Measurements from ENCODE around the gene HPCAL1. TPM values are rescaled to one million over a fixed set of nuclear protein-coding genes. Genes with fewer than 3 reads are reported as not detected.
"Not testable (repeated sequence)": the region's sequence is repeated elsewhere in the genome, so short reads cannot be mapped to it uniquely, and the experiment has no call there.

Gene HPCAL1
- total RNA-seq = 34.3 TPM
- long read RNA-seq, transcript HPCAL1-201 (5 exons, 1,751 nt) = major isoform, 222 of 269 reads
- long read RNA-seq, partial matches to known transcripts = 3 of 269 reads
- long read RNA-seq, other reads (novel, unspliced or antisense) = 44 of 269 reads

DNA sequence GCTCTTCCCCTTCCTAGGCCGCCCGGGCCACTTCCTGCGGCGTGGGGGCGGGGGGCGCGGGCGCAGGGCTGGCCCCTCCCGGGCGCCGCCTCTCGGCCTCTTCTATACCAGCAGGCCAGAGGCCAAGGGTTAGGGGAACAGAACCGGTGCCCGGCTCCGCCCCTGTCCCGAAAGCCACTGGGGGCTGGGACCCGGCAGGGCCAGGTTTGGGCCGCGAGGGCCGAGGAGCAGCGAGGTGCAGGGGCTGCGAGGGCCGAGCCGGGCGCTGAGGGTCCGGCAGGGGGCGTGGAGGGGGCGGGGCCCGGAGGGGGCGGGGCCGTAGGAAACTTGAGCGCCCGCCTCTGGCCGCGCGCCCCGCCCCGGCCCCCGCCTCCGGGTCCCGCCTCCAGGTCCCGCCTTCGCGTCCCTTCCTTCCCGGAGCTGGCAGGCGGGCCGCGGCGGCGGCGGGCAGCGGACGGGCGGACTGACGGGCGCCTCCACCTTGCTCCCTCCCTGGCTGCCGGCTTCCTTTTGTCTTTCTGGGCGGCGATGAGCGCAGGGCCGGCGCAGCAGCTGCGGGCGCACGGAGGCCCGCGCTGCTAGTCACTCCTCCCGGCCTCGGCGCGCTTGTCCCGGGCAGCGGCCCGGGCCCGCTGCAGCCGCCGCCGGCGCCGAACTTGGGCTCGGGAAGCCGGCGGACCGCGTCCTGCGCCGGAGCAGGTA lies at the start of gene HPCAL1:
Gene HPCAL1 (plus strand): TSS at position 426 of the 702 bp plus-strand sequence. CDS start 116,854 bp downstream, outside the sequence.
- intact Hi-C loops (cut with DNase I) = loop anchor here (5.0 kb wide), 1 partner anchor 105 kb away; no protein-coding TSS in a partner anchor
- DNase-seq = peak; percentile 93
- ATAC-seq (ENCODE audit: poor library complexity) = peak; percentile 96

DNA sequence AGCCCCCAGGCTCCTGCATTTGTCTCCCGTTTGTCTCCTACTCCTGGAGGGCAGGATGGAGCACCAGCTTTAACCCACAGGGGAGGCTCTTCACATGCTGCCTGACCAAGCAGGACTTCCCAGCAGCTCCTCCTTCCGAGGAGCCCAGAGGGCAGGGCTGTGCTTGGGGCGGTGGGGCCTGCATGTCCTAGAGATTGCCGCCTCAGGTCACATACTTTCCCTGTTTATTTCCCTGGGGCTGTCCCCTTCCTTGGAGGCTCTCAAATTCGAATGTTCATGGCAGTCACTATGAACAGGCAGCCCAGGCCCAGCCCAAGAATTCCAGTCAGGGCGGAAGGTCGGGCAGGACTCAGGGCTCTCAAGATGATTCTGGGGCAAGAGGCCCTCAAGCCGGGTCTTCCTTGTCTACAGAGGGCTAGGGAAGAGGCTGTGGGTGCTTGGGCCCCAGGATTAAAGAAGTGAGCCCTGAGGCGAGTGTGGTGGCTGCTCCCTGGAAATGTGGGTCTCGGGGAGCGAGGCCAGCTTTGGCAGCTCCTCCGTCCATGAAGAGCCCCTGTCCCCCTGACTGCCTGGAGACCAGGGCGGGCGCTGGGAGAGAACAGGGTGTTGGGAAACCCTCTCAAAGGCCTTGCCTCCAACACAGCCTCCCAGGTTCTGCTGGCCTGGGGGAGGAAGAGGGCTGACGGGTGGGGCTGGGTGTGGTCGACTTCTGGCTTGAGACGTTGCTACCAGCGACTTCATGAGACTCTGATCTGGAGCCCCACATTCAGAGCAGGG lies 48.9 kb upstream of the HPCAL1 start:
- ATAC-seq (ENCODE audit: poor library complexity) = no peak
- intact Hi-C loops (cut with DNase I) = no loop called here
- DNase-seq = peak; percentile 7

DNA sequence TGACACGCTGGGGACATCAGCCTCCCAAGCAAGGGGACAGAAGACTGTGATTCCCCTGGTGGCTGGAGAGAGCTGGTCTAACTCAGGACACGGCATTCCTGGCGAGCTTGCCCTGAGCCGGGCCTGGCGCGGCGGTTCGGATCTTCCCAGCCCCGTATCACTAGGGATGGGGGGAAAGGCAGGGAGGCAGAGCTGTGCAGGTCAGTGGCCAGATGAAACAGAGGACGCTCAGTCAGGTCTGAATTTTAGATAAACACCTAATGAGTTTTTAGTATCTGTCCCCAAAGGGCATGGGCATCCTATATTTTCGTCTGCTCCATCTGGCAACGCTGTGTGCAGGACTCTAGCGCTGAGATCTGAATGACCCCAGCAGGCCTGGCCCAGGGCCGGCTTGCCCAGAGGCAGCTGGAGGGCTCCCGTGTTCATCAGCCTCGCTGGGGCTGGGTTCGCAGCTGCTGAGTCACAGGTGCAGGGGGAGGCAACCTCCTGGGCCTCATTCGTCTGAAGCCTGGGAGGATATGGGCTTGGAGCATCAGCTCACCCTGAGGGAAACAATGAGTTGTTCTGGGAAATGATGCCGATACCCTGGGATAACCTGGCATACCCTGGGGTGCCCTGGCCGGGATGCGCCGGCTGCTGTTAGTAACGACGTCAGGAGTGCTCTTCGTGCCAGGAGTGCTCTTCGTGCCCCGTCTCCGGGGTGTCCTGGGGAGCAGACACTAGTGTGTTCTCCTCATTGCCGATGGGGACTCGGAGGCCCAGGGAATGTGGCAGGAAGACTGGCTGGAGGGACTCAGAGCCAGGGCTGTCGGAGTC lies 48.1 kb upstream of the HPCAL1 start:
- ATAC-seq (ENCODE audit: poor library complexity) = no peak
- peak; percentile 33 for DNase-seq
- intact Hi-C loops (cut with DNase I) = no loop called here

DNA sequence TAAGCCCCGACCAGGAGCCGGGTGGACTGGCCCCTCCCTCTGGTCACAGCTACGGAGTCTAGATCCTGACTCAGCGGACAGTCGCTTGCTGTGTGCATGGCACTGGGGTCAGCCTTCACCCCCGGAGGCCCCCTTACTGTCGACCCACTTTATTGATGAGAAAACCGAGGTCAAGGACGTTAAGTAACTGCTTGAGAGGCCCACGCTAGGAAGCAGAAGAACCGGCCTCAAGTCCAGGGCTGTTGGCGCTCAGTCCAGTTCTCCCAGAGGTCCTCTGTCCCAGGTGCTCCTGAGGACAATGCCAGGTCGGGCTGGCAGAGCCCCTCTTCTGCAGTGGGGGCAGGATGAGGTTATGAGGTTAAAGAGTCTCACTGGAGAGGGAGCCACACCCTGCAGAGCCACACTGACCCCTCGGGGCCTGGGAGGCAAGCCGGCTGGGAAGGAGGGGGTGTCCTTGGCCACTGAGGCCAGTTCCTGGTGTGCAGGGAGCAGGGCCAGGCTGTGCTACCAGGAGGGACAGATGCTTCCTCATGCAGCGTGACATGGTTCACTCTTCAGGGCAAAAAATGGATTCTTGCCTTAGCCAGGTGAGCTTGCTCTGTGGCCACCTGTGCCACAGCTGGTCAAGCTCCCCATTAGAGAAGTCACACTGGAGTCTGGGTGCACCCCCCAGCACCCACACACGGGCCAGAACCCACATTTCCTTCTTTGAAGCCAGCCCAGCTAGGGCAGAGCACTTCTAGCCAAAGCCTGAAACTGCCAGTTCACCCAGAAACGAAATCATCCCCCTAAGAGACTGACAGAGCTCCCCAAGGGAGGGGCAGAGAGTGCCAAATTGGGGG lies 47.3 kb upstream of the HPCAL1 start:
- ATAC-seq (ENCODE audit: poor library complexity) (no peak), DNase-seq (peak; percentile 25)
- intact Hi-C loops (cut with DNase I) = no loop called here

GRCh38 chr2:10256031-10256514 lies 46.6 kb upstream of the HPCAL1 start:
- ATAC-seq (ENCODE audit: poor library complexity) (no peak), DNase-seq (peak; percentile 17)
- intact Hi-C loops (cut with DNase I) = no loop called here

DNA sequence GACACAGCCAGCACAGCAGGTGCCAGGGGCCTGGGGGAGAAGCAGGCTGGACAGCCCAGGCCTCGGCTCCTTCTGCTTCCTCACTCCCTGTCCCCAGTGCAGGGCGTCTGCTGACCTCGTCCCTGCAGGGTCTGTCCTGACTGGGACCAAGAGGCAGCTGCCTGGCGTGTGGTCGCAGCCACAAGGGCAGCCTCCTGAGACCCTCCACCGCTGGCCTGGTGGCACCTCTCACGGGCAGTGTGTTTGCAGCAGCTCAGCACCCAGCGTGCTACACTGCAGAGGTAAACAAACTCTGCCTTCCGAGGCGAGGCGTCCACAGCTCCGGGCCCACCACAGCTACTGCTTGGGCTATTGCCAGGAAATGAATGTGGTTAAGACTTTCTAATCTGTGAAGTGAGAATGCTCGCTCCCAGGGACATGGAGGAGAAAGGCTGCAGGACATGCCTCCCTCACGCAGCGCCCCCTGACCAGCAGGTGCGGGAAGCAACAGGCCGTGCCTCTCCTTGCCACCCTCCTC lies 46.1 kb upstream of the HPCAL1 start:
- intact Hi-C loops (cut with DNase I) = no loop called here
- DNase-seq (peak; percentile 18), ATAC-seq (ENCODE audit: poor library complexity) (no peak)

DNA sequence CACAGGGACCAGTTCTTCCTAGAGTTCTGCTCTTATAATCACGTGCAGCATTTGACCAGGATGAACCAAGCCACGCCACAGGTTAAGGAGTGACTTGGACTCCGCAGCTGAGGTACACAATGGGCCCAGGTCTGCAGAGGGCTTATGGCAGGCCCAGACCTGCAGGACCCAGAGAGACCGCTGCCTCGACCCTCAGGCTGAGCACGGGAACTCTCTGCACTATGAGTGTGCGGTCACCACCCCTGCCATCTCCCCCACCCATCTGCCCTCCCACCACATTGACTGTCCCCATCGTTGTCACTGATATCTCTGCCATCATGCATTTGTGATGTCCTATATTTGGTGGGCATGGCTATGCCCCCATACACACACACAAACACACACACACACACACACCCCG lies 45.7 kb upstream of the HPCAL1 start:
- DNase-seq = no peak
- intact Hi-C loops (cut with DNase I) = no loop called here

DNA sequence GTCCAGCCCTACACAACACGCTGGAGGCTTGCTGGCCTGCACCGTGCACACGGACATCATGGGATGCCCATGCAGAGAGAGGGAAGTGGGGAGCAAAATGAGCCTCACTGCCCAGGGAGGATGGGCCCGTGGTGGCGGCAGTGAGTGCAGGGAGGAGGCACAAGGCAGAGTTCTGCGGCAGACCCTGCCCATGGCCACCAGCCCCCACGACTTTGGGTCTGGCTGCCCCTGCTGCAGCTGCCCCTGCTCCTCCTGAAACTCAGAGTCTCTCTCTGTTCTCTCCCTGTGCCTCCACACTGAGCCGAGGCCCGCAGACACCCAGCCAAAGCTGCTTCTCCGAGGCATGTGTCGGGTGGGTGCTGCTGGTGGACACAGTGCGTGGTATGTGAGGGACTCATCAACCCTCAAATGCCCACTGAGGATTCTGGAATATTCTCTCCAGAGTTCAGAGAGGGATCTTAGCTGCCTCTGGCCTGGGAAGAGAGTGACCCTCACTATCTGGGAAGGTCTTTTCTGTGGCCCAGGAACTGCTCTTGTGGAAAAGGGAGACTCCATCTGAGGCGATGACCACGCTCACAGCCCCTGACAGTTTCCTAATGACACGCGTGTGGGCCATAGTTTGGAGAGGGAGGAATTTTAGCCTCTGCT lies 45.1 kb upstream of the HPCAL1 start:
- peak; percentile 29 for DNase-seq
- intact Hi-C loops (cut with DNase I) = no loop called here
- ATAC-seq (ENCODE audit: poor library complexity) = no peak

More for the DNA sequence above, 45.7 kb upstream of the HPCAL1 start:
- ATAC-seq (ENCODE audit: poor library complexity) = no peak

DNA sequence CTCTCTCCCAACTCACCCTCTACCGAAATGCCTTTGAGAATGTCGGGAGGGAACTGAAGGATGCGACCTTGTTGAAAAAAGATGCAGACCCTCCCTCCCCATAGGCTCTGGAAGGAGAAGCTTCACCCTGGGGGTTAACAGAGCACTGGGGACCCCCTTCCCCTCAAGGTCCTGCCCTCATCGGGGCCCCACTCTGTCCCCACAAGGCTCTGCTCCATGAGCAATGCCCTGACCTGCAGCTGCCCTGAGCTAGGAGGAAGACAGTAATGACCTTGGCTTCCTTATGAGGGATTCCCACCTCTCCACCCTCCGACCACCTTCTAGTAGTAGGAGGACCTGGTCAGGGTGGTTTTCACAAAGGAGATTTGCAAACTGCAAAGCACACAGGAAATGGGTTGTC lies 44.4 kb upstream of the HPCAL1 start:
- intact Hi-C loops (cut with DNase I) = no loop called here
- DNase-seq (peak; percentile 4), ATAC-seq (ENCODE audit: poor library complexity) (no peak)

DNA sequence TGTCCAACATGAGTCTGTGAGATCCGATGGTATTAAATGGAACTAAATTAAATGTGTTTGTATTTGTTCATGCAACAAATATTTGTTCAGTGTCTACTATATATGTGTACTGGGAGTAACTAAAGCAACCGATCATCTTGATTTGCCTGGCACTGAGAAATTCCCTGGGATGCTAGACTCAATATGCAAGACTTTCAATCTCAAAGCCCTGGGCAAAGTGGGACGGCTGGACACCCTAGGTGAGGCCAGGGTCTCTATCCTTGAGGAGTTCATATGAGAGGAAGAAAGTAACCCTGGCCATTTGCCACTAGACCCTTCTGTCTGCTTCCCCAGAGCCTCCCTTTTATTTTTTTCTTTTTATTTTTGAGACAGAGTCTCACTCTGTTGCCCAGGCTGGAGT lies 44.0 kb upstream of the HPCAL1 start:
- no peak for ATAC-seq (ENCODE audit: poor library complexity)
- intact Hi-C loops (cut with DNase I) = no loop called here
- DNase-seq = peak; percentile 9

DNA sequence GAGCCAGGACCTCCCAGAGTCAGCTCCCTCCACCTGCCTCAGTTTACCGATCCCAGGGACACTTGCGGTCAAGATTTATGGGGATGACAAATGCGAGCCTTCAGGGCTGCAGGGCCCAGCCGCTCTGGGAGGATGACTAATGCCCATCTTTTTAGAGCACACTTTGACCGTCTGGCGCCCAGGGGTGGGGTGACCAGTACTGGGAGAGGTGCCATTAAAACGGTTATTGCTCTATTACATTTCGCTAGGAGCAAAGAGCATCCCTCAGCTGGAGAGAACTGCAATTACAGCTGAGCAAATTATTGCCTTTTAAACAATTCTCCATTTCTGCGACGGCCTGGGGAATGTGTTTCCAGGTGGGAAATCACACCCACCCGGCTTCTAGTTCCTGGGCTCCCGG lies 42.6 kb upstream of the HPCAL1 start:
- DNase-seq = peak; percentile 7
- ATAC-seq (ENCODE audit: poor library complexity) = no peak
- intact Hi-C loops (cut with DNase I) = no loop called here

GRCh38 chr2:10263526-10263925 lies 39.2 kb upstream of the HPCAL1 start:
- intact Hi-C loops (cut with DNase I) = not testable (repeated sequence)

GRCh38 chr2:10264506-10265328 lies 38.0 kb upstream of the HPCAL1 start:
- DNase-seq (peak; percentile 11), ATAC-seq (ENCODE audit: poor library complexity) (no peak)
- intact Hi-C loops (cut with DNase I) = no loop called here

More at GRCh38 chr2:10263526-10263925, 39.2 kb upstream of the HPCAL1 start:
- ATAC-seq (ENCODE audit: poor library complexity); DNase-seq: not testable (repeated sequence)

GRCh38 chr2:10265329-10266132 lies 37.2 kb upstream of the HPCAL1 start:
- intact Hi-C loops (cut with DNase I) = no loop called here
- DNase-seq (peak; percentile 31), ATAC-seq (ENCODE audit: poor library complexity) (no peak)

GRCh38 chr2:10266133-10266620 lies 36.5 kb upstream of the HPCAL1 start:
- ATAC-seq (ENCODE audit: poor library complexity) = no peak
- DNase-seq = peak; percentile 6

More at GRCh38 chr2:10266133-10266620, 36.5 kb upstream of the HPCAL1 start:
- intact Hi-C loops (cut with DNase I) = no loop called here

Measured in Right ventricle myocardium superior (tissue), 1 donor.